ENCODE data around the gene TMEM218. TPM values are rescaled to one million over a fixed set of nuclear protein-coding genes. Genes with fewer than 3 reads are reported as not detected.

The TMEM218 gene
- total and polyA plus RNA-seq, 8 donors, result 5.6 to 27.1 (median 10.0) TPM

DNA sequence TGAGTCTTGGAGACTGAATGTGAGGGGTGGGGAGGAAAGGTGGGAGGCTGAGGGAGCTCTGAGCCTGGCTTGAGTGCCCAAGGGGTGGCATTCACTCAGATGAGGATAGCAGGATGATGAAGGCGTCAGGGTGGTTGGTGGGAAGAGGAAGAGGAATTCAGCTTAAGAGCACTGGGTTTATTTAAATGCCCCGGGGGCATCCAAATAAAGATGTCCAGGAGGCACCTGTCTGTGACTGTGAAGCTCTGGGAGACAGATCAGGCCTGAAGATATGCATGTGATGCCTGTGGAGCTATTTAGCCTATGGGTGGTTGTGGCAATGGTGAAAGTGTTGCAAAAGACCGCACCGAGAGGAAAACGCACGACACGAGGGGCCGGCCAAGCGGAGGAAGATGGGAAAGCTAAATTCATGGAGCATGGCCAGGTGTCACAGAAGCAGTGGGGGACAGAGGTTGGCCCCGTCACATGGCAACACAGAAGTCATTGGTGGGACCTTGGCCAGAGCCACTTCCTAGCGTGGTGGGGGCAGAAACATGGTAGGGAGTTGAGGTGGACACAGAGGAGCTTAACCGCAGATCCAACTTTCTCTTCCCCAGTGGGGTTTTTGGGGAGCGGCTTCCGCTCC, 32.8 kb downstream of the TMEM218 start:
- WGBS, 2 donors, result 87 to 92% methylated on average over 14 of the region's 14 CpGs
- Histone ChIP-seq H3K4me1 (no peaks in the 10 kb centered on the region), H3K27me3 (no peaks in the 10 kb centered on the region), H3K9me3 (no peaks in the 10 kb centered on the region), H3K4me3 (no peak overlapping the region), H3K36me3 (no peaks in the 10 kb centered on the region), H3K27ac (no peak overlapping the region)
- FAIRE-seq (no peak), DNase-seq (no peak), ATAC-seq (no peak)
- intact Hi-C loops (cut with DNase I), result loop anchor here in 1 of 3 donors (10.0 kb wide), 1 partner anchor 276 kb away; no protein-coding TSS in a partner anchor
- no peak for TF ChIP-seq CTCF (IDR thresholded peaks at IDR 0.05)

DNA sequence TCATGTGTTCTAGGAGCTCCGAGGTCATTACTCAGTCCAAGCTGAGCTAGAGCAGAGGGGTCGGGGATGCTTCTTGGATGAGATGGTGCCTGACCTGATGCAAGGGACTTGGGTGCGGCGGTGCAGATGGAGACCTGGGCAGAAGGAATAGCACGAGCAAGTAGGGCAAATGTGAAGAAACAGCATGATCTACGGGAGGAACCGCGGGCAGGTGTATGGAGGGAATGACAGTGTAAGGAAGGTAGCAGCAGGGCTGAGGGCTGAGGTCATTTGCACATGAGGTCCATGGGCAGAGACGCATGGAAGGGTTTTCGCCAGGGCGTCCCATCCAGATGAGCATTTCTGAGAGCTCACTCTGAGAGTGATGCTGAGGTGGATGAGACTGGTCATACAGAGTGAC, 33.4 kb downstream of the TMEM218 start:
- H3K27me3 ChIP-seq, result no peaks in the 10 kb centered on the region
- no peak overlapping the region for H3K4me3 ChIP-seq
- TF ChIP-seq CTCF (IDR thresholded peaks at IDR 0.05), result no peak
- H3K27ac ChIP-seq, result no peak overlapping the region
- H3K4me1 ChIP-seq, result no peaks in the 10 kb centered on the region
- WGBS, 2 donors, result 80 to 94% methylated on average over 11 of the region's 11 CpGs
- intact Hi-C loops (cut with DNase I), result loop anchor here in 1 of 3 donors (10.0 kb wide), 1 partner anchor 277 kb away; no protein-coding TSS in a partner anchor
- H3K36me3 ChIP-seq, result no peaks in the 10 kb centered on the region
- no peak for ATAC-seq
- no peak for DNase-seq
- FAIRE-seq, result no peak
- no peaks in the 10 kb centered on the region for H3K9me3 ChIP-seq

DNA sequence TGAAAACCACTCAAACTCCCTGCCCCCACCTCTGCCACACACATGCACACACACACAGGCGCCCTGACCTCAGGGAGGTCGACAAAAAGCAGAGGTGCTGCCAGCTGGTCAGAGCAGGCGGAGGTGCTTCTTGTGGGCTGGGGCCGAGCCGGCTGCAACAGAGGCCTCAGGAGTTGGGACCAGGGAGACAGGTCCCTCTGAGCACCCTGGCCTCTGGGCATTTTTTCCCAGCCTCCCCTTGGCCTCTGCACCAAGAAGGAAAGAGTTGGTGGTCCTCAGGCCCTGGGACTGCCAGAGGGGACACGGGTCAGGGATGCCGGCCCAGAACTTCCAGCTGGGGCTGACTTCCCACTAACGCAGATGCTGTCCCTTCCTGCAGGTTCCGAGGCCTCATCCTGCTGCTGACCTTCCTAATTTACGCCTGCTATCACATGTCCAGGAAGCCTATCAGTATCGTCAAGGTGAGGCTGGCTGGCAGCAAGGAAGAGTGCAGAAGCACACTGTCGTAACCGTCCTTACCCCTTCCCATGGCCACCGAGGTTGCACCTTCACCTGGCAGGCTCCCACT, 35.0 kb downstream of the TMEM218 start:
- no peaks in the 10 kb centered on the region for H3K27me3 ChIP-seq
- no peak overlapping the region for H3K4me3 ChIP-seq
- intact Hi-C loops (cut with DNase I), result loop anchor here in 1 of 3 donors (10.0 kb wide), 1 partner anchor 278 kb away; no protein-coding TSS in a partner anchor
- FAIRE-seq (no peak), DNase-seq (no peak), ATAC-seq (no peak)
- no peak overlapping the region for H3K27ac ChIP-seq
- H3K4me1 ChIP-seq, result no peaks in the 10 kb centered on the region
- WGBS, 2 donors, result 66 to 77% methylated on average over 14 of the region's 14 CpGs
- H3K36me3 ChIP-seq, result no peaks in the 10 kb centered on the region
- no peak for TF ChIP-seq CTCF (IDR thresholded peaks at IDR 0.05)
- no peaks in the 10 kb centered on the region for H3K9me3 ChIP-seq

- FAIRE-seq, result no peak
- Histone ChIP-seq H3K4me1 (peaks cover 0 to 5% (median 0%) of the 10 kb centered on the region in 3 donors), H3K27me3 (no peaks in the 10 kb centered on the region), H3K4me3 (no peak overlapping the region), H3K9me3 (no peaks in the 10 kb centered on the region), H3K36me3 (no peaks in the 10 kb centered on the region), H3K27ac (no peak overlapping the region)
- DNase-seq, result peak in 2 of 6 donors; percentile 5 to 36
- intact Hi-C loops (cut with DNase I), result loop anchor here in 1 of 3 donors (10.0 kb wide), 1 partner anchor 279 kb away; no protein-coding TSS in a partner anchor
- WGBS, 2 donors, result 71 to 85% methylated on average over 11 of the region's 11 CpGs
- TF ChIP-seq CTCF (IDR thresholded peaks at IDR 0.05), result no peak
- peak in 1 of 4 donors; percentile 16 for ATAC-seq
Measured at GRCh38 chr11:125075900-125076317, 35.5 kb downstream of the TMEM218 start.

GRCh38 chr11:125075242-125075625, 36.2 kb downstream of the TMEM218 start:
- no peaks in the 10 kb centered on the region for H3K36me3 ChIP-seq

More at GRCh38 chr11:125075242-125075625, 36.2 kb downstream of the TMEM218 start:
- H3K27me3 ChIP-seq, result no peaks in the 10 kb centered on the region
- peak in 1 of 6 donors; percentile 28 for DNase-seq
- intact Hi-C loops (cut with DNase I), result loop anchor here in 1 of 3 donors (10.0 kb wide), 1 partner anchor 280 kb away; no protein-coding TSS in a partner anchor
- ATAC-seq, result no peak
- no peak for TF ChIP-seq CTCF (IDR thresholded peaks at IDR 0.05)
- WGBS, 2 donors, result 70 to 74% methylated on average over 7 of the region's 7 CpGs
- no peaks in the 10 kb centered on the region for H3K9me3 ChIP-seq
- H3K4me3 ChIP-seq, result no peak overlapping the region
- no peak for FAIRE-seq
- H3K4me1 ChIP-seq, result peaks cover 0 to 5% (median 0%) of the 10 kb centered on the region in 3 donors
- H3K27ac ChIP-seq, result no peak overlapping the region

All from pancreas (tissue), 10 donors.